Uterus (tissue), 4 donors: ENCODE results near the gene EIPR1. TPM values are rescaled to one million over a fixed set of nuclear protein-coding genes. Genes with fewer than 3 reads are reported as not detected.

Source experiments
- DNase-seq, 2 donors: peaks; one replicate each; pipeline ENCODE4 v3.0.0-alpha.2; 2019 to 2020
- H3K27ac ChIP-seq, 2 donors: fragments of 200-600 bp; sonication (generic); 1 replicate in 1 of 2; 2 replicates in 1 of 2; pipeline ENCODE4 v1.5.1; 2016 to 2018
- H3K27me3 ChIP-seq, 2 donors: fragments of 200-600 bp; sonication (generic); one replicate each; pipeline ENCODE4 v1.5.1; 2018 to 2019; ENCODE audit warnings: control low read depth in 1 of 2
- H3K36me3 ChIP-seq, 2 donors: fragments of 200-600 bp; sonication (generic); one replicate each; pipeline ENCODE4 v1.5.1; 2019; ENCODE audit warnings: control low read depth in 1 of 2
- H3K4me1 ChIP-seq, 2 donors: fragments of 200-600 bp; sonication (generic); one replicate each; pipeline ENCODE4 v1.5.1; 2018 to 2019; ENCODE audit warnings: control low read depth in 1 of 2
- H3K4me3 ChIP-seq, 2 donors: fragments of 200-600 bp; sonication (generic); 1 replicate in 1 of 2; 2 replicates in 1 of 2; pipeline ENCODE4 v1.5.1; 2018 to 2019; ENCODE audit warnings: mild to moderate bottlenecking in 1 of 2
- H3K9me3 ChIP-seq, 2 donors: fragments of 200-600 bp; sonication (generic); one replicate each; pipeline ENCODE4 v1.5.1; 2019; ENCODE audit warnings: control low read depth in 1 of 2
- CTCF ChIP-seq, 4 experiments: fragments of 200-600 bp in 2 of 4; fragments of 450-650 bp in 2 of 4; sonication (generic) in 2 of 4; IDR thresholded peaks; one replicate each; pipeline ENCODE4 v1.5.1; 2016 to 2019; ENCODE audit warnings: antibody characterized with exemption in 4 of 4, mild to moderate bottlenecking in 2 of 4, moderate library complexity in 1 of 4
- POLR2A ChIP-seq, 2 donors: fragments of 450-650 bp; IDR thresholded peaks; one replicate each; pipeline ENCODE4 v1.6.1; 2016; ENCODE audit warnings: antibody characterized with exemption in 2 of 2, mild to moderate bottlenecking in 1 of 2, moderate library complexity in 1 of 2
- intact Hi-C: fragments of 100-400 bp; cut with DNase I; formaldehyde crosslinking; loops from one replicate; pipeline ENCODE4 v1.15.1; 2023; ENCODE audit warnings: low total_unique reads
- total RNA-seq, 4 donors: library from RNA; depleted of rRNA in 3 of 4; stranded (reverse); fragments of >200 nt in 3 of 4; gene quantifications; one replicate each; pipeline versions ENCODE4 v1.1.0 to v1.2.4, GENCODE V29; 2014 to 2023
- donor health status: DM: yes; HTN: yes; CAD: no.

EIPR1 gene
- total RNA-seq, 4 donors from 2014 or later = 0.59 to 28.9 (median 20.4) TPM

- H3K9me3 ChIP-seq = no peaks in the 10 kb centered on the region
- no peak overlapping the region for H3K27ac ChIP-seq
- no peak for DNase-seq
- intact Hi-C loops = no loop called here
- H3K27me3 ChIP-seq = no peaks in the 10 kb centered on the region
- TF ChIP-seq POLR2A (IDR thresholded peaks at IDR 0.05) = no peak
- no peak for TF ChIP-seq CTCF (IDR thresholded peaks at IDR 0.05)
- H3K36me3 ChIP-seq = no peaks in the 10 kb centered on the region
- no peak overlapping the region for H3K4me3 ChIP-seq
- peaks cover 0 to 5% of the 10 kb centered on the region in 2 donors for H3K4me1 ChIP-seq
These were observed 96.7 kb downstream of the EIPR1 start for GRCh38 chr2:3280683-3281520.

- no peaks in the 10 kb centered on the region for H3K36me3 ChIP-seq
- intact Hi-C loops = no loop called here
- H3K4me3 ChIP-seq = no peak overlapping the region
- TF ChIP-seq CTCF (IDR thresholded peaks at IDR 0.05) (no peak), POLR2A (IDR thresholded peaks at IDR 0.05) (no peak)
- DNase-seq = no peak
- H3K27me3 ChIP-seq = no peaks in the 10 kb centered on the region
- H3K27ac ChIP-seq = no peak overlapping the region
- peaks cover 0 to 5% of the 10 kb centered on the region in 2 donors for H3K4me1 ChIP-seq
- H3K9me3 ChIP-seq = no peaks in the 10 kb centered on the region
These were observed 97.4 kb downstream of the EIPR1 start for GRCh38 chr2:3280197-3280596.

- Histone ChIP-seq H3K4me1 (peaks cover 0 to 5% of the 10 kb centered on the region in 2 donors), H3K9me3 (peaks cover 0 to 6% of the 10 kb centered on the region in 2 donors), H3K27me3 (no peaks in the 10 kb centered on the region), H3K27ac (no peak overlapping the region), H3K4me3 (no peak overlapping the region), H3K36me3 (no peaks in the 10 kb centered on the region)
- no peak for DNase-seq
- intact Hi-C loops = no loop called here
- no peak for TF ChIP-seq POLR2A (IDR thresholded peaks at IDR 0.05)
- TF ChIP-seq CTCF (IDR thresholded peaks at IDR 0.05) = no peak
These were observed 98.2 kb downstream of the EIPR1 start for GRCh38 chr2:3279236-3279960.

GRCh38 chr2:3278521-3279218 is 98.9 kb downstream of the EIPR1 start:
- Histone ChIP-seq H3K9me3 (peaks cover 0 to 6% of the 10 kb centered on the region in 2 donors), H3K4me3 (no peak overlapping the region), H3K36me3 (no peaks in the 10 kb centered on the region), H3K27me3 (no peaks in the 10 kb centered on the region), H3K4me1 (peaks cover 0 to 5% of the 10 kb centered on the region in 2 donors), H3K27ac (no peak overlapping the region)
- intact Hi-C loops = no loop called here
- DNase-seq = no peak
- TF ChIP-seq CTCF (IDR thresholded peaks at IDR 0.05) (no peak), POLR2A (IDR thresholded peaks at IDR 0.05) (no peak)
